IMR-90 (cell line): ENCODE results near the gene SLITRK2. TPM values are rescaled to one million over a fixed set of nuclear protein-coding genes. Genes with fewer than 3 reads are reported as not detected.

Experiments used
- ATAC-seq: fragments of 200-7000 bp; cut with Tn5 transposase; 2 replicates; pipeline ENCODE4 v1.9.1; 2020; ENCODE audit warnings: low read depth, mild to moderate bottlenecking, moderate library complexity
- BruUV-seq: library from RNA; stranded (reverse); fragments of 400-500 nt; replicated peaks from 2 replicates; lab custom pipeline; 2021; lab: Mats Ljungman, UMichigan
- CTCF ChIA-PET: fragments of 300-600 bp; formaldehyde crosslinking; extraction: SDS; loops from one replicate; lab custom pipeline; 2021; ENCODE audit warnings: antibody characterized with exemption; lab: Yijun Ruan, JAX
- POLR2A ChIA-PET: fragments of 300-600 bp; sonication (Branson Sonifier 250); formaldehyde crosslinking; loops from one replicate; lab custom pipeline; 2022; ENCODE audit warnings: antibody characterized with exemption; ENCODE audit not compliant: unreplicated experiment; lab: Charles Lee
- DNase-seq: peaks from one replicate; pipeline ENCODE4 v3.0.0; 2013
- H2AFZ ChIP-seq: replicated peaks from 2 replicates; pipeline ENCODE3; 2013; ENCODE audit warnings: low read length, mild to moderate bottlenecking; ENCODE audit not compliant: poor library complexity
- H2AK5ac ChIP-seq: 2 replicates; pipeline ENCODE4 v1.6.1; 2013; ENCODE audit warnings: low read depth, low read length, inconsistent platforms
- H2AK9ac ChIP-seq: replicated peaks from 2 replicates; pipeline ENCODE3; 2013; ENCODE audit warnings: mild to moderate bottlenecking, low read depth, low read length, moderate library complexity; ENCODE audit not compliant: poor library complexity
- H2BK120ac ChIP-seq: 2 replicates; pipeline ENCODE4 v1.6.1; 2013; ENCODE audit warnings: low read depth, low read length, inconsistent platforms
- H2BK15ac ChIP-seq: 3 replicates; pipeline ENCODE4 v1.6.1; 2013; ENCODE audit warnings: low read depth, low read length, inconsistent platforms
- H2BK20ac ChIP-seq: 2 replicates; pipeline ENCODE4 v1.6.1; 2013; ENCODE audit warnings: low read depth, mild to moderate bottlenecking, inconsistent platforms, low read length, moderate library complexity
- H2BK5ac ChIP-seq: 2 replicates; pipeline ENCODE4 v1.6.1; 2013; ENCODE audit warnings: mild to moderate bottlenecking, low read depth, low read length, inconsistent platforms; ENCODE audit not compliant: poor library complexity, severe bottlenecking
- H3K14ac ChIP-seq: replicated peaks from 2 replicates; pipeline ENCODE4 v1.6.1; 2013; ENCODE audit warnings: low read depth, low read length, inconsistent platforms
- H3K18ac ChIP-seq: 2 replicates; pipeline ENCODE4 v1.6.1; 2013; ENCODE audit warnings: low read depth, low read length, control low read depth
- H3K23ac ChIP-seq: 2 replicates; pipeline ENCODE4 v1.6.1; 2013; ENCODE audit warnings: low read depth, low read length, inconsistent platforms
- H3K27ac ChIP-seq: 2 replicates; pipeline ENCODE4 v1.5.1; 2013; ENCODE audit warnings: mild to moderate bottlenecking, control low read depth, low read length; ENCODE audit not compliant: insufficient read depth
- H3K27me3 ChIP-seq: 2 replicates; pipeline ENCODE4 v1.6.1; 2013; ENCODE audit warnings: low read length; ENCODE audit not compliant: control insufficient read depth, insufficient read depth
- H3K36me3 ChIP-seq: 2 replicates; pipeline ENCODE4 v1.6.1; 2013; ENCODE audit warnings: low read length, mixed read lengths; ENCODE audit not compliant: control insufficient read depth, insufficient read depth
- H3K4ac ChIP-seq: 2 replicates; pipeline ENCODE4 v1.6.1; 2013; ENCODE audit warnings: low read depth, low read length, inconsistent platforms
- H3K4me1 ChIP-seq: 2 replicates; pipeline ENCODE4 v1.6.1; 2013; ENCODE audit warnings: low read length, mixed read lengths; ENCODE audit not compliant: control insufficient read depth, insufficient read depth
- H3K4me2 ChIP-seq: 2 replicates; pipeline ENCODE4 v1.6.1; 2013; ENCODE audit warnings: low read depth, mild to moderate bottlenecking, control low read depth, low read length, moderate library complexity
- H3K4me3 ChIP-seq: 2 replicates; pipeline ENCODE4 v1.5.1; 2013; ENCODE audit warnings: low read depth, mild to moderate bottlenecking, control low read depth, low read length, moderate library complexity; ENCODE audit not compliant: insufficient read depth
- H3K56ac ChIP-seq: 2 replicates; pipeline ENCODE4 v1.6.1; 2013; ENCODE audit warnings: low read length, inconsistent platforms; ENCODE audit not compliant: insufficient read depth; ENCODE audit errors: extremely low read depth
- H3K79me1 ChIP-seq, 2 experiments: 2 replicates each; pipeline ENCODE4 v1.6.1; 2013; ENCODE audit warnings: low read length in 2 of 2, inconsistent platforms in 1 of 2, low read depth in 1 of 2
- H3K9ac ChIP-seq: 2 replicates; pipeline ENCODE4 v1.6.1; 2013; ENCODE audit warnings: low read depth, low read length, control low read depth
- H3K9me1 ChIP-seq: 2 replicates; pipeline ENCODE4 v1.6.1; 2013; ENCODE audit warnings: low read length, inconsistent platforms; ENCODE audit not compliant: insufficient read depth
- H3K9me3 ChIP-seq: 2 replicates; pipeline ENCODE4 v1.6.1; 2013; ENCODE audit warnings: low read length; ENCODE audit not compliant: control insufficient read depth, insufficient read depth
- H4K20me1 ChIP-seq: 2 replicates; pipeline ENCODE4 v1.6.1; 2013; ENCODE audit warnings: low read length, inconsistent platforms; ENCODE audit not compliant: insufficient read depth
- H4K5ac ChIP-seq: 2 replicates; pipeline ENCODE4 v1.6.1; 2013; ENCODE audit warnings: mild to moderate bottlenecking, low read depth, low read length, control low read depth
- H4K8ac ChIP-seq, 2 experiments: 2 replicates each; pipeline ENCODE4 v1.6.1; 2013; ENCODE audit warnings: low read depth in 2 of 2, low read length in 2 of 2, control low read depth in 1 of 2, inconsistent platforms in 1 of 2
- H4K91ac ChIP-seq: 2 replicates; pipeline ENCODE4 v1.6.1; 2013; ENCODE audit warnings: low read depth, low read length, inconsistent platforms; ENCODE audit not compliant: insufficient read depth
- CHD1 ChIP-seq: IDR thresholded peaks from 2 replicates; pipeline ENCODE4 v1.6.1; 2012; ENCODE audit warnings: low read depth, low read length, improper control_type of control experiment
- RAD21 ChIP-seq: IDR thresholded peaks from 2 replicates; pipeline ENCODE4 v1.6.1; 2012; ENCODE audit warnings: low read length, improper control_type of control experiment
- RFX5 ChIP-seq: IDR thresholded peaks from 2 replicates; pipeline ENCODE4 v1.8.0; 2012; ENCODE audit warnings: low read depth, mild to moderate bottlenecking, low read length, moderate library complexity
- WGBS, 2 experiments: methylation state at CpG; one replicate each; pipeline versions ENCODE4 v1.1.5 to v1.1.7; 2013; ENCODE audit warnings: missing lambda C conversion rate in 2 of 2; ENCODE audit not compliant: insufficient read length in 1 of 2; ENCODE audit errors: extremely low coverage in 2 of 2; 5-methylcytosine and 5-hydroxymethylcytosine counted together
- dilution Hi-C: fragments of 300-500 bp; cut with HindIII; formaldehyde crosslinking; loops from one replicate; pipeline ENCODE4 v1.14.3; 2018; ENCODE audit warnings: low sequenced_read_pairs; ENCODE audit not compliant: unreplicated experiment
- in situ Hi-C: fragments of 300-500 bp; cut with MboI; formaldehyde crosslinking; loops from 3 replicates; pipeline ENCODE4 v1.14.3; 2019; ENCODE audit warnings: low sequenced_read_pairs, inconsistent platforms, mixed read lengths
- intact Hi-C: fragments of 100-400 bp; cut with micrococcal nuclease; formaldehyde crosslinking; loops from 2 replicates; pipeline ENCODE4 v1.10.0; 2022
- polyA plus RNA-seq, 3 experiments: library from polyadenylated mRNA; depleted of rRNA; stranded (reverse); fragments of >200 nt; gene quantifications; 2 replicates each; pipeline ENCODE4 v1.2.3, GENCODE V29; 2012; ENCODE audit warnings: low replicate concordance in 1 of 3
- total RNA-seq: library from RNA; depleted of rRNA; stranded (reverse); fragments of >200 nt; gene quantifications from 2 replicates; pipeline ENCODE4 v1.2.3, GENCODE V29; 2012
- TF ChIP-seq, protein P1 (sequence below): conservative IDR thresholded peaks from 2 replicates; pipeline ENCODE4 v1.5.1; 2012; ENCODE audit warnings: mild to moderate bottlenecking, low read depth, low read length, improper control_type of control experiment
- TF ChIP-seq, protein P2 (sequence below): fragments of 150-350 bp; IDR thresholded peaks from 2 replicates; pipeline ENCODE4 v1.6.1; 2016; ENCODE audit warnings: low read depth, mild to moderate bottlenecking, low read length, moderate library complexity, borderline replicate concordance

Gene SLITRK2
- total and polyA plus RNA-seq, 2 of the 4 experiments (the other 2 are of a cell fraction): not detected

DNA sequence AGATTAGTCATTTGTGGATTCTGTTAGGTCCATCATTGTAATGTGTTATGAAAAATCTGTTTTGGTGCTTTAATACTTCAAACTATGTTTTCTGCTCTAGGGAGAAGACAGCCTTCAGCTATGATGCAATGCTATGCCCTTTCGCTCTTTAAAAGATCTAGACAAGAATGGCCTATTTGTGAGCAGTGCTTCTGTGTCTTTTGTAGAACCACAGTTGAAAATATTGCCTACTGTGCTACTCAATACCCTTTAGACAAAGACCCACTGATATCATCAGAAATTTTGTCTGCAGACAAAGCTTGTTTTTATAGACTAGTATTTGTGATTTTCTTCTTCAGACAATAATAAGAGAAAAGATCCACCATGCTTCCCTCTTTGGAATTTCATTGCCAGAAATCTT is 44.6 kb upstream of the SLITRK2 start:
- BruUV-seq: no TSS peak
- H3K18ac ChIP-seq: no peak overlapping the region
- H2AK5ac ChIP-seq: no peak overlapping the region
- H3K79me1 ChIP-seq: no peaks in the 10 kb centered on the region
- intact Hi-C loops (no loop called here), dilution Hi-C loops (no loop called here), in situ Hi-C loops (no loop called here)
- H4K91ac ChIP-seq: no peak overlapping the region
- H3K27me3 ChIP-seq: no peaks in the 10 kb centered on the region
- no peak overlapping the region for H3K56ac ChIP-seq
- no peak overlapping the region for H3K23ac ChIP-seq
- TF ChIP-seq, protein P1, sequence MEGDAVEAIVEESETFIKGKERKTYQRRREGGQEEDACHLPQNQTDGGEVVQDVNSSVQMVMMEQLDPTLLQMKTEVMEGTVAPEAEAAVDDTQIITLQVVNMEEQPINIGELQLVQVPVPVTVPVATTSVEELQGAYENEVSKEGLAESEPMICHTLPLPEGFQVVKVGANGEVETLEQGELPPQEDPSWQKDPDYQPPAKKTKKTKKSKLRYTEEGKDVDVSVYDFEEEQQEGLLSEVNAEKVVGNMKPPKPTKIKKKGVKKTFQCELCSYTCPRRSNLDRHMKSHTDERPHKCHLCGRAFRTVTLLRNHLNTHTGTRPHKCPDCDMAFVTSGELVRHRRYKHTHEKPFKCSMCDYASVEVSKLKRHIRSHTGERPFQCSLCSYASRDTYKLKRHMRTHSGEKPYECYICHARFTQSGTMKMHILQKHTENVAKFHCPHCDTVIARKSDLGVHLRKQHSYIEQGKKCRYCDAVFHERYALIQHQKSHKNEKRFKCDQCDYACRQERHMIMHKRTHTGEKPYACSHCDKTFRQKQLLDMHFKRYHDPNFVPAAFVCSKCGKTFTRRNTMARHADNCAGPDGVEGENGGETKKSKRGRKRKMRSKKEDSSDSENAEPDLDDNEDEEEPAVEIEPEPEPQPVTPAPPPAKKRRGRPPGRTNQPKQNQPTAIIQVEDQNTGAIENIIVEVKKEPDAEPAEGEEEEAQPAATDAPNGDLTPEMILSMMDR: no peak
- TF ChIP-seq, protein P2, sequence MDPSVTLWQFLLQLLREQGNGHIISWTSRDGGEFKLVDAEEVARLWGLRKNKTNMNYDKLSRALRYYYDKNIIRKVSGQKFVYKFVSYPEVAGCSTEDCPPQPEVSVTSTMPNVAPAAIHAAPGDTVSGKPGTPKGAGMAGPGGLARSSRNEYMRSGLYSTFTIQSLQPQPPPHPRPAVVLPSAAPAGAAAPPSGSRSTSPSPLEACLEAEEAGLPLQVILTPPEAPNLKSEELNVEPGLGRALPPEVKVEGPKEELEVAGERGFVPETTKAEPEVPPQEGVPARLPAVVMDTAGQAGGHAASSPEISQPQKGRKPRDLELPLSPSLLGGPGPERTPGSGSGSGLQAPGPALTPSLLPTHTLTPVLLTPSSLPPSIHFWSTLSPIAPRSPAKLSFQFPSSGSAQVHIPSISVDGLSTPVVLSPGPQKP: no peak
- TF ChIP-seq RAD21: no peak
- TF ChIP-seq CHD1: no peak
- TF ChIP-seq RFX5: no peak
- no peak overlapping the region for H3K4me3 ChIP-seq
- H3K14ac ChIP-seq: no peak overlapping the region
- H3K9ac ChIP-seq: no peak overlapping the region
- H3K9me1 ChIP-seq: no peaks in the 10 kb centered on the region
- H3K9me3 ChIP-seq: peaks cover 8% of the 10 kb centered on the region
- H2BK15ac ChIP-seq: no peak overlapping the region
- no peak overlapping the region for H2BK5ac ChIP-seq
- ChIA-PET POLR2A (no interaction called here), CTCF (no interaction called here)
- no peaks in the 10 kb centered on the region for H3K36me3 ChIP-seq
- H3K4me1 ChIP-seq: no peaks in the 10 kb centered on the region
- H4K5ac ChIP-seq: no peak overlapping the region
- no peak overlapping the region for H2AFZ ChIP-seq
- WGBS, 2 experiments: no CpG with 5 or more reads among the region's 1 CpG
- H2BK20ac ChIP-seq: no peak overlapping the region
- no peak overlapping the region for H3K27ac ChIP-seq
- no peak overlapping the region for H3K4ac ChIP-seq
- no peak for ATAC-seq
- no peak for DNase-seq
- H2AK9ac ChIP-seq: no peak overlapping the region
- H2BK120ac ChIP-seq: no peak overlapping the region
- H4K8ac ChIP-seq: no peak overlapping the region
- H4K20me1 ChIP-seq: no peaks in the 10 kb centered on the region
- H3K4me2 ChIP-seq: no peak overlapping the region
